DOHH2 (cell line): ENCODE data around the gene RDM1.

Experiments used
- H3F3A ChIP-seq: fragments of 200-600 bp; sonication (generic), shearing (Covaris generic); 2 replicates; pipeline ENCODE4 v1.6.0; 2016; ENCODE audit warnings: antibody characterized with exemption, mild to moderate bottlenecking; ENCODE audit not compliant: control insufficient read depth, insufficient read depth
- H3K27ac ChIP-seq: fragments of 200-600 bp; sonication (generic); 2 replicates; pipeline ENCODE4 v1.5.1; 2014; ENCODE audit warnings: low read depth, mild to moderate bottlenecking, low read length, moderate library complexity
- H3K27me3 ChIP-seq: fragments of 200-600 bp; sonication (generic); 2 replicates; pipeline ENCODE4 v1.6.1; 2014; ENCODE audit warnings: mild to moderate bottlenecking, low read length, mixed read lengths; ENCODE audit not compliant: control insufficient read depth
- H3K36me3 ChIP-seq: fragments of 200-600 bp; sonication (generic); 2 replicates; pipeline ENCODE4 v1.6.1; 2014; ENCODE audit warnings: mild to moderate bottlenecking, low read length, moderate library complexity, mixed read lengths; ENCODE audit not compliant: control insufficient read depth
- H3K4me1 ChIP-seq: fragments of 200-600 bp; sonication (generic); 2 replicates; pipeline ENCODE4 v1.6.1; 2014; ENCODE audit warnings: mild to moderate bottlenecking, low read length, mixed read lengths; ENCODE audit not compliant: control insufficient read depth
- H3K4me2 ChIP-seq: fragments of 200-600 bp; sonication (generic); 2 replicates; pipeline ENCODE4 v1.6.0; 2014; ENCODE audit warnings: mild to moderate bottlenecking, low read length, moderate library complexity
- H3K4me3 ChIP-seq: fragments of 200-600 bp; sonication (generic); 2 replicates; pipeline ENCODE4 v1.5.1; 2014; ENCODE audit warnings: mild to moderate bottlenecking, low read length, mixed read lengths
- H3K79me2 ChIP-seq: fragments of 200-600 bp; sonication (generic); 2 replicates; pipeline ENCODE4 v1.6.1; 2014; ENCODE audit warnings: mild to moderate bottlenecking, low read length, mixed read lengths; ENCODE audit not compliant: control insufficient read depth
- H3K9me2 ChIP-seq: fragments of 200-600 bp; sonication (generic); replicated peaks from 2 replicates; pipeline ENCODE4 v1.6.1; 2014; ENCODE audit warnings: mild to moderate bottlenecking, low read length, mixed read lengths; ENCODE audit not compliant: control insufficient read depth
- H3K9me3 ChIP-seq: fragments of 200-600 bp; sonication (generic); 2 replicates; pipeline ENCODE4 v1.6.1; 2014; ENCODE audit warnings: antibody characterized with exemption, low read length, mixed read lengths; ENCODE audit not compliant: control insufficient read depth, insufficient read depth
- H4K20me1 ChIP-seq: fragments of 200-600 bp; sonication (generic); 2 replicates; pipeline ENCODE4 v1.6.0; 2014; ENCODE audit warnings: low read depth, mild to moderate bottlenecking, antibody characterized with exemption, low read length, moderate library complexity; ENCODE audit not compliant: control insufficient read depth, insufficient read depth
- EZH2phosphoT487 ChIP-seq: fragments of 200-600 bp; sonication (generic); IDR thresholded peaks from 2 replicates; pipeline ENCODE4 v1.6.1; 2017; ENCODE audit warnings: borderline replicate concordance, mild to moderate bottlenecking, antibody characterized with exemption, low read length, moderate library complexity, mixed read lengths
- TF ChIP-seq, protein P1 (sequence below): fragments of 200-600 bp; sonication (generic); IDR thresholded peaks from one replicate; pipeline ENCODE4 v1.5.1; 2014; ENCODE audit warnings: antibody characterized with exemption, mild to moderate bottlenecking, low read depth, low read length; ENCODE audit not compliant: poor library complexity, severe bottlenecking

RDM1 gene

GRCh38 chr17:35877345-35878029 lies 53.1 kb downstream of the RDM1 start:
- Histone ChIP-seq H3K4me3 (no peak overlapping the region), H3K9me2 (no peaks in the 10 kb centered on the region), H3K27me3 (peaks cover 7% of the 10 kb centered on the region), H3K9me3 (no peaks in the 10 kb centered on the region), H3F3A (no peaks in the 10 kb centered on the region), H3K4me2 (no peak overlapping the region), H3K27ac (no peak overlapping the region), H4K20me1 (no peaks in the 10 kb centered on the region), H3K4me1 (peaks cover 15% of the 10 kb centered on the region), H3K36me3 (no peaks in the 10 kb centered on the region), H3K79me2 (no peaks in the 10 kb centered on the region)
- no peak for TF ChIP-seq EZH2phosphoT487
- TF ChIP-seq, protein P1, sequence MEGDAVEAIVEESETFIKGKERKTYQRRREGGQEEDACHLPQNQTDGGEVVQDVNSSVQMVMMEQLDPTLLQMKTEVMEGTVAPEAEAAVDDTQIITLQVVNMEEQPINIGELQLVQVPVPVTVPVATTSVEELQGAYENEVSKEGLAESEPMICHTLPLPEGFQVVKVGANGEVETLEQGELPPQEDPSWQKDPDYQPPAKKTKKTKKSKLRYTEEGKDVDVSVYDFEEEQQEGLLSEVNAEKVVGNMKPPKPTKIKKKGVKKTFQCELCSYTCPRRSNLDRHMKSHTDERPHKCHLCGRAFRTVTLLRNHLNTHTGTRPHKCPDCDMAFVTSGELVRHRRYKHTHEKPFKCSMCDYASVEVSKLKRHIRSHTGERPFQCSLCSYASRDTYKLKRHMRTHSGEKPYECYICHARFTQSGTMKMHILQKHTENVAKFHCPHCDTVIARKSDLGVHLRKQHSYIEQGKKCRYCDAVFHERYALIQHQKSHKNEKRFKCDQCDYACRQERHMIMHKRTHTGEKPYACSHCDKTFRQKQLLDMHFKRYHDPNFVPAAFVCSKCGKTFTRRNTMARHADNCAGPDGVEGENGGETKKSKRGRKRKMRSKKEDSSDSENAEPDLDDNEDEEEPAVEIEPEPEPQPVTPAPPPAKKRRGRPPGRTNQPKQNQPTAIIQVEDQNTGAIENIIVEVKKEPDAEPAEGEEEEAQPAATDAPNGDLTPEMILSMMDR = no peak

GRCh38 chr17:35876534-35876933 lies 54.0 kb downstream of the RDM1 start:
- no peak overlapping the region for H3K27ac ChIP-seq
- no peak overlapping the region for H3K4me3 ChIP-seq
- H3K4me1 ChIP-seq = peaks cover 15% of the 10 kb centered on the region
- peaks cover 7% of the 10 kb centered on the region for H3K27me3 ChIP-seq
- no peaks in the 10 kb centered on the region for H3K36me3 ChIP-seq
- H3K9me3 ChIP-seq = no peaks in the 10 kb centered on the region
- no peaks in the 10 kb centered on the region for H4K20me1 ChIP-seq
- no peak overlapping the region for H3K4me2 ChIP-seq
- H3F3A ChIP-seq = no peaks in the 10 kb centered on the region
- TF ChIP-seq EZH2phosphoT487 = no peak
- TF ChIP-seq, protein P1 = no peak
- no peaks in the 10 kb centered on the region for H3K79me2 ChIP-seq
- no peaks in the 10 kb centered on the region for H3K9me2 ChIP-seq

DNA sequence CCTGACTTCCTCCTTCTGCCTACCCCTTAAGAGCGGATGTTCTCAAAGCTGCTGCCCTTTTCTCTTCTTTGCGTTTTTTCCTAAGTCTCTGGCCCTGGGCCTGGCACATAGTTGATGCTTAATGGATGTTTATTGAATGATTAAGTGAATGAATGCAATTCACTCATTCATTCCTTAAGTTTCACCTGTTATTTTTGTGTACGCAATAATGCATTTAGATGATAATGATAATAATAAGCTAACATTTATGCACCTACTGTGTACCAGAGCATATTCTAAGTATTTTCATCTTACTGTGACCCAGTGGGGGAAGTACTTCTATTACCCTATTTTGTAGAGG lies 54.8 kb downstream of the RDM1 start:
- no peaks in the 10 kb centered on the region for H3K9me2 ChIP-seq
- peaks cover 12% of the 10 kb centered on the region for H3K4me1 ChIP-seq
- H4K20me1 ChIP-seq = no peaks in the 10 kb centered on the region
- no peaks in the 10 kb centered on the region for H3K36me3 ChIP-seq
- TF ChIP-seq, protein P1 = no peak
- TF ChIP-seq EZH2phosphoT487 = no peak
- H3F3A ChIP-seq = no peaks in the 10 kb centered on the region
- no peaks in the 10 kb centered on the region for H3K79me2 ChIP-seq
- H3K4me2 ChIP-seq = no peak overlapping the region
- H3K27me3 ChIP-seq = peaks cover 6% of the 10 kb centered on the region
- H3K9me3 ChIP-seq = no peaks in the 10 kb centered on the region
- no peak overlapping the region for H3K27ac ChIP-seq
- H3K4me3 ChIP-seq = no peak overlapping the region
